OCI-LY1 (cell line): ENCODE measurements around the gene FCF1.
"Not testable (repeated sequence)": the region's sequence is repeated elsewhere in the genome, so short reads cannot be mapped to it uniquely, and the experiment has no call there.

ENCODE experiments used
- CTCF ChIP-seq: fragments of 200-600 bp; sonication (generic), shearing (Covaris generic); IDR thresholded peaks from 2 replicates; pipeline ENCODE4 v1.5.1; 2017; ENCODE audit warnings: mild to moderate bottlenecking, antibody characterized with exemption, low read length, moderate library complexity, mixed read lengths
- EZH2 ChIP-seq: fragments of 200-600 bp; sonication (generic), shearing (Covaris generic); IDR thresholded peaks from 2 replicates; pipeline ENCODE4 v1.8.0; 2017; ENCODE audit warnings: borderline replicate concordance, mixed run types, mild to moderate bottlenecking, antibody characterized with exemption, low read length, moderate library complexity, mixed read lengths

- not testable (repeated sequence) for TF ChIP-seq CTCF, EZH2
These were observed 45.6 kb downstream of the FCF1 start for GRCh38 chr14:74758505-74758904.
